ENCODE measurements around the gene EPAS1.

DNA sequence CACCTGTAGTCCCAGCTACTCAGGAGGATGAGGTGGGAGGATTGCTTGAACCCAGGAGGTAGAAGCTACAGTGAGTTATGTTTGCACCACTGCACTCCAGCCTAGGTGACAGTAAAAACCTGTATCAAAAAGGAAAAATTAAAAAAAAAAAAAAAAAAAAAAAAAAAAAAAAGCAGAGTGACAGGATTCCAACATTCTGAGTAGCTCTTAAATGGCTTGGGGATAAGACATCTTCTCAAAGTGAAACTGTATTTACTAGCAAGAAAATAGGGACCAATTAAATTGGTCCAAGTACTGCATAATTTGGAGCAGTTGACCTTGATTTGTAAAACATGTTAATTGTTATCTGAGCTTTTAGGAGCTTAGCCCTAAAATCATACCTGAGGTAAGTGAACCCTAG is 116.4 kb downstream of the EPAS1 start:
- TF ChIP-seq, protein P1, sequence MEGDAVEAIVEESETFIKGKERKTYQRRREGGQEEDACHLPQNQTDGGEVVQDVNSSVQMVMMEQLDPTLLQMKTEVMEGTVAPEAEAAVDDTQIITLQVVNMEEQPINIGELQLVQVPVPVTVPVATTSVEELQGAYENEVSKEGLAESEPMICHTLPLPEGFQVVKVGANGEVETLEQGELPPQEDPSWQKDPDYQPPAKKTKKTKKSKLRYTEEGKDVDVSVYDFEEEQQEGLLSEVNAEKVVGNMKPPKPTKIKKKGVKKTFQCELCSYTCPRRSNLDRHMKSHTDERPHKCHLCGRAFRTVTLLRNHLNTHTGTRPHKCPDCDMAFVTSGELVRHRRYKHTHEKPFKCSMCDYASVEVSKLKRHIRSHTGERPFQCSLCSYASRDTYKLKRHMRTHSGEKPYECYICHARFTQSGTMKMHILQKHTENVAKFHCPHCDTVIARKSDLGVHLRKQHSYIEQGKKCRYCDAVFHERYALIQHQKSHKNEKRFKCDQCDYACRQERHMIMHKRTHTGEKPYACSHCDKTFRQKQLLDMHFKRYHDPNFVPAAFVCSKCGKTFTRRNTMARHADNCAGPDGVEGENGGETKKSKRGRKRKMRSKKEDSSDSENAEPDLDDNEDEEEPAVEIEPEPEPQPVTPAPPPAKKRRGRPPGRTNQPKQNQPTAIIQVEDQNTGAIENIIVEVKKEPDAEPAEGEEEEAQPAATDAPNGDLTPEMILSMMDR (IDR thresholded peaks at IDR 0.05) = no peak
- TF ChIP-seq EZH2phosphoT487 (IDR thresholded peaks at IDR 0.05) = no peak
- TF ChIP-seq EZH2 (IDR thresholded peaks at IDR 0.05) = no peak
